ENCODE data around the gene COL6A2.
"Not testable (repeated sequence)": the region's sequence is repeated elsewhere in the genome, so short reads cannot be mapped to it uniquely, and the experiment has no call there.

Gene COL6A2

DNA sequence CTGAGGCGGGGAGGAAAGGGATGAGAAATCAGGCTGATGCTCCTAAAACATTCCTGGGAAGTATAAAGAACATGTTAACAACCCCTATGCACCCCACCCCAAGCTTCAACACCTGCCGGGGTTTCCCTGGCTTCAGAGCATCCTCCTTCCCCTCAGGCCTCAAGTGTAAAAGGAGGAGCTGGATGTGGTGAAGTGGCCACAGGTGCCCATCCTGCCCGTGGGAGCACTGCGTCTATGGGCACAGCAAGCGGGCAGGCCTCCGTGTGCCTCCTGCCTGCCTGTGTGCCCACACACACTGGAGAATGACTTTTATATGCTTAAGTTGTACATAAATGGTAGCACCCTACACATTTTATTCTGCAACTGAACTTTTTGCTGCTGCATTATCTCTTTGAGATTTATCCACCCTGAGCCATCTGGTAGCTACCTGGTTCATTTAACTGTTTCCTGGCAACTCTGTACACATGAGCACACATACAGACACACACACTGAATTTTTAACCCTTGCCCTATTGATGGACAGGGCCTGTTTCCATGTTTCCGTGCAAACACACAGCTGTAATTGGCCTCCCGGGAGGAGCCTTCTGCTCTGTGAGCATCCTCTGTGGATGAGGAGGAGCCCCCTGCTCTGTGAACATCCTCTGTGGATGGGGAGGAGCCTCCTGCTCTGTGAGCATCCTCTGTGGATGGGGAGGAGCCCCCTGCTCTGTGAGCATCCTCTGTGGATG is 70.9 kb downstream of the COL6A2 start:
- TF ChIP-seq, protein P1, sequence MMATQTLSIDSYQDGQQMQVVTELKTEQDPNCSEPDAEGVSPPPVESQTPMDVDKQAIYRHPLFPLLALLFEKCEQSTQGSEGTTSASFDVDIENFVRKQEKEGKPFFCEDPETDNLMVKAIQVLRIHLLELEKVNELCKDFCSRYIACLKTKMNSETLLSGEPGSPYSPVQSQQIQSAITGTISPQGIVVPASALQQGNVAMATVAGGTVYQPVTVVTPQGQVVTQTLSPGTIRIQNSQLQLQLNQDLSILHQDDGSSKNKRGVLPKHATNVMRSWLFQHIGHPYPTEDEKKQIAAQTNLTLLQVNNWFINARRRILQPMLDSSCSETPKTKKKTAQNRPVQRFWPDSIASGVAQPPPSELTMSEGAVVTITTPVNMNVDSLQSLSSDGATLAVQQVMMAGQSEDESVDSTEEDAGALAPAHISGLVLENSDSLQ (IDR thresholded peaks at IDR 0.05), result no peak
- no peak for TF ChIP-seq FOXK2 (IDR thresholded peaks at IDR 0.05)
- no peak for TF ChIP-seq TARDBP (IDR thresholded peaks at IDR 0.05)
- no peak for TF ChIP-seq FOXA1 (IDR thresholded peaks at IDR 0.05)
- TF ChIP-seq ELF4 (IDR thresholded peaks at IDR 0.05), result no peak
- no peak for TF ChIP-seq ZNF384 (IDR thresholded peaks at IDR 0.05)
- ChIA-PET POLR2A (no interaction called here), CTCF (interaction anchor here (1.1 kb wide), 1 partner anchor 16 kb away, joined by 3 read pairs; no protein-coding TSS in a partner anchor)
- no peak for DNase-seq (ENCODE audit: extremely low spot score)

DNA sequence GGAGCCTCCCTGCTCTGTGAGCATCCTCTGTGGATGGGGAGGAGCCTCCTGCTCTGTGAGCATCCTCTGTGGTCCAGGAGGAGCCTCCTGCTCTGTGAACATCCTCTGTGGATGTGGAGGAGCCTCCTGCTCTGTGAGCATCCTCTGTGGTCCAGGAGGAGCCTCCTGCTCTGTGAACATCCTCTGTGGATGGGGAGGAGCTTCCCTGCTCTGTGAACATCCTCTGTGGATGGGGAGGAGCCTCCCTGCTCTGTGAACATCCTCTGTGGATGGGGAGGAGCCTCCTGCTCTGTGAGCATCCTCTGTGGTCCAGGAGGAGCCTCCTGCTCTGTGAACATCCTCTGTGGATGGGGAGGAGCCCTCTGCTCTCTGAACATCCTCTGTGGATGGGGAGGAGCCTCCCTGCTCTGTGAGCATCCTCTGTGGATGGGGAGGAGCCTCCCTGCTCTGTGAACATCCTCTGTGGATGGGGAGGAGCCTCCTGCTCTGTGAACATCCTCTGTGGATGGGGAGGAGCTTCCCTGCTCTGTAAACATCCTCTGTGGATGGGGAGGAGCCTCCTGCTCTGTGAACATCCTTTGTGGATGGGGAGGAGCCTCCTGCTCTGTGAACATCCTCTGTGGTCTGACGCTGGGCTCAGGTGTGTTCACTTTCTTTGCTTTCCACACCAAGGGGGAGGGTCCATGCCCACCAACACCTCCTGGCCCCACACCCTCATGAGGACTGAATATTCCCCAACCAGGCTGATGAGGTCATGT is 72.7 kb downstream of the COL6A2 start:
- CTCF ChIA-PET; POLR2A ChIA-PET; DNase-seq (ENCODE audit: extremely low spot score): not testable (repeated sequence)

DNA sequence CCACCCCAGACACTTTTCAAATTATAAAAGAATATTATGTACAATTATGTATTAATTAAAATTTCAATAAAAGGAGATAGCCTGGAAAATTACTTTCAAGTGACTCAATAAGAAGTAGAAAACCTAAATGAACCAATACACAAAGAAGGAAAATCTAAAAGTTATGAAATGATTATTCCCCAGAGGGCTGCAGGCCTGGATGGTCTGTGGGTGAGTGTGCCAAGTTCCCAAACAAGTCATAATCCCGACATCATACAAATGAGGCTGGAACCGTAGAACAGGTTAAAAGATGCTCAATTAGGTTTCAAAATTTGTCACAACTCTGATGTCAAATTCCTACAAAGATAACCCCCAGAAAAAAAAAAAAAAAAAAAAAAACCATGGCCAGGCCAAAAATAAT is 73.7 kb downstream of the COL6A2 start:
- CTCF ChIA-PET, result no interaction called here
- DNase-seq (ENCODE audit: extremely low spot score), result no peak
- TF ChIP-seq BHLHE40 (IDR thresholded peaks at IDR 0.05; ENCODE audit: borderline replicate concordance), result no peak
- TF ChIP-seq ARNT (IDR thresholded peaks at IDR 0.05), result no peak
- TF ChIP-seq SUZ12 (IDR thresholded peaks at IDR 0.05), result no peak
- TF ChIP-seq L3MBTL2 (conservative IDR thresholded peaks at IDR 0.05), result no peak
- no peak for TF ChIP-seq LEF1 (IDR thresholded peaks at IDR 0.05; ENCODE audit: borderline replicate concordance)
- no peak for TF ChIP-seq CTBP1 (IDR thresholded peaks at IDR 0.05; ENCODE audit: borderline replicate concordance)
- TF ChIP-seq FOXA1 (IDR thresholded peaks at IDR 0.05), result no peak
- no peak for TF ChIP-seq FOXM1 (IDR thresholded peaks at IDR 0.05; ENCODE audit: borderline replicate concordance)
- TF ChIP-seq ZNF384 (IDR thresholded peaks at IDR 0.05), result no peak
- TF ChIP-seq, protein P1 (IDR thresholded peaks at IDR 0.05), result no peak
- no peak for TF ChIP-seq SP1 (IDR thresholded peaks at IDR 0.05)
- TF ChIP-seq HDGF (IDR thresholded peaks at IDR 0.05; ENCODE audit: borderline replicate concordance), result no peak
- no peak for TF ChIP-seq TARDBP (IDR thresholded peaks at IDR 0.05)
- no peak for TF ChIP-seq NFRKB (IDR thresholded peaks at IDR 0.05)
- TF ChIP-seq FOXK2 (IDR thresholded peaks at IDR 0.05), result no peak
- TF ChIP-seq ELF4 (IDR thresholded peaks at IDR 0.05), result no peak
- POLR2A ChIA-PET, result no interaction called here

DNA sequence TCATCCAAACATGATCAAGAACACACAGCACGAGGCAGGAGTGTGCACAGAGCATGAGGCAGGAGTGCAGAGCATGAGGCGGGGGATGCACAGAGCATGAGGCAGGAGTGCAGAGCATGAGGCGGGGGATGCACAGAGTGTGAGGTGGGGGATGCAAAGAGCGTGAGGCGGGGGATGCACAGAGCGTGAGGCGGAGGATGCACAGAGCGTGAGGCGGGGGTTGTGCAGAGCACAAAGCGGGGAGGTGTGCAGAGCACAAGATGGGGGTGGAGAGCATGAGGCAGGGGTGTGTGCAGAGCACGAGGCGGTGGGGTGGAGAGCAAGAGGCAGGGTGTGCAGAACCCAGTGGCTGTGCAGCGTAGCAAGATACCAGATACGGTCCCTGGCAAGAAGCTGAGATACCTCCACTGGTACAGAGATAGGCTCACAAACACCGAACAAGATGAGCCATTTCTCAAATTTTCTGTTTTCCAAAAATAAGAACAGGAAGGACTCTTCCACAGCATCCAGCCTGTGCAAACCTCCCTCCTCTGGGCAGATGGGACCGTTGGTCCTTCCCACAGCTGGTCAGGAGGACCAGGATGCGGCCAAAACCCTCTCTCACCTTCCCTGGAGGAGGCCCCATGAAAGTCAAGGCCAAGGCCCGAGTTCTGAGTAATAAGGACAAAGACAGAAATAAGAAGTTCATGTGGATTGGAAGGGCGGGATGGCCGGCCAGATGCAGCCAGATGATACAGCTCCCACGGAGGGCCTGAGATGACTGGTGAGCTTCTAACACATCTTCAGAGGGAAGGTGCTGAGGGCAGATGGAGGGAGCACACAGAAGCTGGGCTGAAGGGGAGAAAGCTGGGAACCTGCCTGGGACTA is 74.3 kb downstream of the COL6A2 start:
- CTCF ChIA-PET, result no interaction called here

DNA sequence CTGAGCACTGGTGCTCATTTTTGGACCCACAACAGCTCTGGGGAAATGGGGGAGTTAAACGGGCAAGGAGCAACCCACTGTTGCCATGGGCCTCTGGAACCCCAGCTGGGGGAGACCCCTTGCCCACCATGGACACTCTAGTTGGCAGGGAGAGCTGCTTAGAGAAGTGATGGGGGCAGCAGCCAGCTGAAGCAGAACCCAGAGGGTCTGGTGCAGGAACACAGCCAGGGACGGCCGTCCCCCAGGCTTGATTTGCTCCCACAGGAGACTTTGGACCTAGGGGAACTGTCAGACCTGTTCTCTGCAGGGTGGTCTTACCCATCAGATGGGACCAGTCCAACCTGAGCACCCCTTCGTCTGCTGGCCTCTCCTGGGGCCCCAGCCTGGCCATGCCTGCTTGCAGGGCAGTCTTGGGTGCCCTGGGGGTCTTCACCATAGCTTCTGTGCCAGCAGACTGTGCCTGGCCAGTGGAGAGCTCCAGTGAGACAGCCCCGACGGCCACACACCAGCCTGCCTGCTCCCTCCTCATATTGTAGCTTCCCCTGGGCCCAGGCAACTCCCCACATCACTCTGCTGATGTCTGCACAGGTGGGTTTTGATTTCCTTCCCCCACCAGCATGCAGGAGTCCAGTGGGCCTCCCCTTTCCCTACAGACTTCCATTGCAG is 75.1 kb downstream of the COL6A2 start:
- ChIA-PET POLR2A (interaction anchor here (0.6 kb wide), 1 partner anchor 285 kb away, joined by 3 read pairs; no protein-coding TSS in a partner anchor), CTCF (no interaction called here)
- DNase-seq (ENCODE audit: extremely low spot score), result no peak
- TF ChIP-seq SUZ12 (IDR thresholded peaks at IDR 0.05) (no peak), HDGF (IDR thresholded peaks at IDR 0.05; ENCODE audit: borderline replicate concordance) (no peak), ZNF384 (IDR thresholded peaks at IDR 0.05) (no peak), ELF4 (IDR thresholded peaks at IDR 0.05) (no peak), ARNT (IDR thresholded peaks at IDR 0.05) (no peak), NFRKB (IDR thresholded peaks at IDR 0.05) (no peak), FOXA1 (IDR thresholded peaks at IDR 0.05) (no peak), FOXM1 (IDR thresholded peaks at IDR 0.05; ENCODE audit: borderline replicate concordance) (no peak), SP1 (IDR thresholded peaks at IDR 0.05) (no peak), L3MBTL2 (conservative IDR thresholded peaks at IDR 0.05) (no peak), FOXK2 (IDR thresholded peaks at IDR 0.05) (no peak), TARDBP (IDR thresholded peaks at IDR 0.05) (no peak), LEF1 (IDR thresholded peaks at IDR 0.05; ENCODE audit: borderline replicate concordance) (no peak), CTBP1 (IDR thresholded peaks at IDR 0.05; ENCODE audit: borderline replicate concordance) (no peak), BHLHE40 (IDR thresholded peaks at IDR 0.05; ENCODE audit: borderline replicate concordance) (no peak)
- TF ChIP-seq, protein P1 (IDR thresholded peaks at IDR 0.05), result no peak

More for the DNA sequence above, 74.3 kb downstream of the COL6A2 start:
- DNase-seq (ENCODE audit: extremely low spot score), result no peak
- POLR2A ChIA-PET, result no interaction called here
- TF ChIP-seq ARNT (IDR thresholded peaks at IDR 0.05), result no peak
- TF ChIP-seq, protein P1 (IDR thresholded peaks at IDR 0.05), result no peak
- TF ChIP-seq SUZ12 (IDR thresholded peaks at IDR 0.05), result no peak

Measured in HEK293T (cell line).